T-cell (primary cell): ENCODE results near the gene FBXW11. TPM values are rescaled to one million over a fixed set of nuclear protein-coding genes. Genes with fewer than 3 reads are reported as not detected.

Experiments used
- ATAC-seq, 4 experiments: fragments of 200-7000 bp in 3 of 4; fragments of 150-1000 bp in 1 of 4; cut with Tn5 transposase; replicated peaks in 1 of 4; 1 replicate in 3 of 4; 2 replicates in 1 of 4; pipeline ENCODE4 v1.10.0; 2021; ENCODE audit warnings: moderate library complexity in 3 of 4, mild to moderate bottlenecking in 2 of 4, moderate number of reproducible peaks in 1 of 4
- CTCF ChIA-PET, 2 donors: fragments of 300-600 bp; sonication (Branson Sonifier 250); formaldehyde crosslinking; loops; one replicate each; lab custom pipeline; 2022; ENCODE audit warnings: antibody characterized with exemption in 2 of 2; lab: Charles Lee
- POLR2A ChIA-PET, 2 donors: fragments of 300-600 bp; sonication (Branson Sonifier 250); formaldehyde crosslinking; loops; one replicate each; lab custom pipeline; 2022; ENCODE audit warnings: antibody characterized with exemption in 2 of 2; lab: Charles Lee
- DNase-seq, 35 experiments: peaks; one replicate each; pipeline versions ENCODE4 v3.0.0 to v3.0.0-alpha.2; 2013 to 2023
- H3K27ac ChIP-seq: one replicate; pipeline ENCODE4 v1.5.1; 2013; ENCODE audit warnings: low read length
- H3K27me3 ChIP-seq, 2 experiments: replicated peaks in 1 of 2; 1 replicate in 1 of 2; 2 replicates in 1 of 2; pipeline versions ENCODE4 v1.6.1 to v1.7.0; 2013; ENCODE audit warnings: low read length in 1 of 2, mixed read lengths in 1 of 2; ENCODE audit not compliant: control insufficient read depth in 2 of 2, insufficient read depth in 2 of 2; ENCODE audit errors: extremely low read depth in 1 of 2
- H3K36me3 ChIP-seq, 2 donors: 1 replicate in 1 of 2; 2 replicates in 1 of 2; pipeline versions ENCODE4 v1.6.1 to v1.7.0; 2013; ENCODE audit warnings: low read length in 1 of 2; ENCODE audit not compliant: control insufficient read depth in 2 of 2, insufficient read depth in 1 of 2; ENCODE audit errors: extremely low read depth in 1 of 2
- H3K4me1 ChIP-seq, 2 experiments: 1 replicate in 1 of 2; 2 replicates in 1 of 2; pipeline versions ENCODE4 v1.6.1 to v1.7.0; 2013; ENCODE audit warnings: low read length in 2 of 2, mixed read lengths in 1 of 2; ENCODE audit not compliant: insufficient read depth in 2 of 2, control insufficient read depth in 1 of 2; ENCODE audit errors: extremely low read depth in 1 of 2
- H3K4me3 ChIP-seq, 2 donors: 1 replicate in 1 of 2; 2 replicates in 1 of 2; pipeline versions ENCODE4 v1.5.1 to v1.7.0; 2013; ENCODE audit warnings: mild to moderate bottlenecking in 2 of 2, low read length in 1 of 2, moderate library complexity in 1 of 2; ENCODE audit not compliant: control insufficient read depth in 1 of 2; ENCODE audit errors: extremely low read depth in 1 of 2
- H3K9me3 ChIP-seq: 2 replicates; pipeline ENCODE4 v1.7.0; 2013
- H3K27ac Mint-ChIP-seq, 2 donors: one replicate each; pipeline ENCODE4 v1.8.0; 2020 to 2021; ENCODE audit warnings: mild to moderate bottlenecking in 2 of 2, mixed read lengths in 2 of 2
- H3K27me3 Mint-ChIP-seq, 2 donors: one replicate each; pipeline ENCODE4 v1.8.0; 2021 to 2022; ENCODE audit warnings: mixed read lengths in 2 of 2
- H3K36me3 Mint-ChIP-seq: one replicate; pipeline ENCODE4 v1.8.0; 2021; ENCODE audit warnings: mixed read lengths
- H3K4me1 Mint-ChIP-seq, 3 donors: one replicate each; pipeline ENCODE4 v1.8.0; 2020 to 2022; ENCODE audit warnings: mixed read lengths in 3 of 3, mild to moderate bottlenecking in 1 of 3
- H3K4me3 Mint-ChIP-seq, 3 donors: one replicate each; pipeline ENCODE4 v1.8.0; 2020 to 2022; ENCODE audit warnings: mild to moderate bottlenecking in 3 of 3, mixed read lengths in 3 of 3, moderate library complexity in 3 of 3
- H3K9me3 Mint-ChIP-seq, 3 donors: one replicate each; pipeline ENCODE4 v1.8.0; 2020 to 2022; ENCODE audit warnings: mixed read lengths in 3 of 3
- WGBS: methylation state at CpG from one replicate; pipeline ENCODE4 v1.1.5; 2013; ENCODE audit warnings: missing lambda C conversion rate; ENCODE audit not compliant: insufficient coverage; 5-methylcytosine and 5-hydroxymethylcytosine counted together
- total RNA-seq, 35 experiments: library from RNA in 6 of 35; stranded (reverse) in 6 of 35; fragments of 120-200 nt in 1 of 35; gene quantifications; one replicate each; pipeline versions ENCODE4 v1.2.1 to v1.2.4 and lab custom pipeline; 2013 to 2026

Gene FBXW11
- total RNA-seq, 5 donors from 2014 or later (not counting 1 experiment from before 2014, with no cell fraction given), result 33.4 to 36.6 (median 34.2) TPM

DNA sequence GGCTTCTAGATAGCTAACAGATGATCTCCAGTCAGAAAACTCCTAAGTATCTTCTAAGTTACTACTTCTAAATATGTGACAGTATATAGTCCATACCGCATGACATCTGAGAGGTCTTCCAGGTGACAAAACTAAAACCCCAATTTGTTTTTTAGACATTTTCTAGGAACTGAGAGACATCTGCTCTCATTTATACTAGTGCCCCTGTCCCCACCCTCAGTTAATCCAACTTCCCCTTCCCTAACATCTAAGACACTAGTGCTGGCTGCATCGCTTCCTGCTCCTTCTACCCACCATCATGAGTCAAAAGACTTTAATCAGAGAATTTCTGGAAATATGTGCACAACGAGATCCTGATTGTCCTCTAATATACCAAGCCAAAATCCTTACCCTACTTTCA, 37.9 kb downstream of the FBXW11 start:
- no peak overlapping the region for H3K4me3 Mint-ChIP-seq
- Histone ChIP-seq H3K4me1 (peaks cover 3 to 4% of the 10 kb centered on the region in 2 experiments), H3K4me3 (no peak overlapping the region), H3K27me3 (no peaks in the 10 kb centered on the region), H3K36me3 (no peaks in the 10 kb centered on the region), H3K27ac (no peak overlapping the region), H3K9me3 (no peaks in the 10 kb centered on the region)
- CTCF ChIA-PET, result no interaction called here
- ATAC-seq (no peak), DNase-seq (no peak)
- no peak overlapping the region for H3K27ac Mint-ChIP-seq
- peaks cover 0 to 7% (median 0%) of the 10 kb centered on the region in 3 donors for H3K9me3 Mint-ChIP-seq
- 68% methylated on average over 3 of the region's 3 CpGs for WGBS
- H3K36me3 Mint-ChIP-seq, result peaks cover 34% of the 10 kb centered on the region
- H3K27me3 Mint-ChIP-seq, result no peaks in the 10 kb centered on the region
- peaks cover 65 to 78% (median 66%) of the 10 kb centered on the region in 3 donors for H3K4me1 Mint-ChIP-seq
- POLR2A ChIA-PET, result no interaction called here

DNA sequence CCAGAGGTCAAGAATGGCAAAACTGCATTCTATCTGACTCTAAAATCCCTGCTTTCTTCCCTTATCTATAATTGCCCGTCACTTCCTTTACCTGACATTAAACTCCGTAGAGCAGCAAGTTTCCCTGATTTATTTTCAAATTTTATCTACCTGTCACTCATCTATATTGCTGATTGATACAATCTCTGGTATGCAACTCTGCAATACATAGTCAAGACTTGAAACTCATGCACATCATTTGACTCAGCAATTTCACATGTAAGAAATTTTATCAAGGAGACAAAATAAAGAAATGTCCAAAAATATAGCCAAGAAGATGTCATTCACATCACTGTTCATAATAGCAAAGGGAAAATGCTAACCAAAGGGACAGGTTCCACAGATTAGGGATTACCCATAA, 39.5 kb downstream of the FBXW11 start:
- CTCF ChIA-PET, result no interaction called here

GRCh38 chr5:171966270-171966669, 40.2 kb downstream of the FBXW11 start:
- peak overlapping the region in 1 of 2 donors; percentile 73 for H3K27ac Mint-ChIP-seq
- POLR2A ChIA-PET, result interaction anchor here in 1 of 2 donors (0.7 kb wide), 1 partner anchor 41 kb away, joined by 3 read pairs; no protein-coding TSS in a partner anchor
- no peaks in the 10 kb centered on the region for H3K9me3 ChIP-seq
- no peaks in the 10 kb centered on the region for H3K27me3 Mint-ChIP-seq
- no peak overlapping the region for H3K4me3 Mint-ChIP-seq
- H3K4me1 Mint-ChIP-seq, result peaks cover 79 to 85% (median 80%) of the 10 kb centered on the region in 3 donors
- no CpG with 5 or more reads among the region's 2 CpGs for WGBS
- H3K36me3 Mint-ChIP-seq, result peaks cover 32% of the 10 kb centered on the region
- no peak overlapping the region for H3K27ac ChIP-seq
- DNase-seq (no peak), ATAC-seq (no peak)
- peaks cover 0 to 7% (median 0%) of the 10 kb centered on the region in 3 donors for H3K9me3 Mint-ChIP-seq
- CTCF ChIA-PET, result no interaction called here
- H3K27me3 ChIP-seq, result no peaks in the 10 kb centered on the region
- no peak overlapping the region for H3K4me3 ChIP-seq
- no peaks in the 10 kb centered on the region for H3K36me3 ChIP-seq
- H3K4me1 ChIP-seq, result peaks cover 0 to 4% of the 10 kb centered on the region in 2 experiments

More for the DNA sequence above, 39.5 kb downstream of the FBXW11 start:
- Histone ChIP-seq H3K27ac (no peak overlapping the region), H3K27me3 (no peaks in the 10 kb centered on the region), H3K4me3 (no peak overlapping the region), H3K36me3 (no peaks in the 10 kb centered on the region), H3K4me1 (peaks cover 3 to 4% of the 10 kb centered on the region in 2 experiments), H3K9me3 (no peaks in the 10 kb centered on the region)
- Mint-ChIP-seq H3K9me3 (peaks cover 0 to 7% (median 0%) of the 10 kb centered on the region in 3 donors), H3K4me1 (peaks cover 73 to 84% (median 73%) of the 10 kb centered on the region in 3 donors), H3K27me3 (no peaks in the 10 kb centered on the region), H3K27ac (peak overlapping the region in 1 of 2 donors; percentile 46), H3K36me3 (peaks cover 34% of the 10 kb centered on the region), H3K4me3 (no peak overlapping the region)
- DNase-seq, result no peak
- POLR2A ChIA-PET, result no interaction called here
- ATAC-seq, result no peak
- 100% methylated on average over 2 of the region's 2 CpGs for WGBS

- POLR2A ChIA-PET, result no interaction called here
- WGBS, result no CpG with 5 or more reads among the region's 6 CpGs
- CTCF ChIA-PET, result no interaction called here
- Mint-ChIP-seq H3K4me1 (peaks cover 78 to 84% (median 81%) of the 10 kb centered on the region in 3 donors), H3K27me3 (no peaks in the 10 kb centered on the region), H3K27ac (no peak overlapping the region), H3K4me3 (no peak overlapping the region), H3K36me3 (peaks cover 26% of the 10 kb centered on the region), H3K9me3 (peaks cover 0 to 7% (median 0%) of the 10 kb centered on the region in 3 donors)
- Histone ChIP-seq H3K27ac (no peak overlapping the region), H3K4me1 (peaks cover 0 to 4% of the 10 kb centered on the region in 2 experiments), H3K36me3 (no peaks in the 10 kb centered on the region), H3K4me3 (no peak overlapping the region), H3K27me3 (no peaks in the 10 kb centered on the region), H3K9me3 (no peaks in the 10 kb centered on the region)
- ATAC-seq, result no peak
- DNase-seq, result peak in 2 of 35 experiments; percentile 7 to 15
Measured at GRCh38 chr5:171965745-171966144, 40.7 kb downstream of the FBXW11 start.

GRCh38 chr5:171963416-171963815, 43.0 kb downstream of the FBXW11 start:
- DNase-seq, result no peak
- no CpG with 5 or more reads among the region's 2 CpGs for WGBS
- peaks cover 78 to 88% (median 87%) of the 10 kb centered on the region in 3 donors for H3K4me1 Mint-ChIP-seq
- POLR2A ChIA-PET, result no interaction called here
- CTCF ChIA-PET, result interaction anchor here in 1 of 2 donors (0.6 kb wide), 1 partner anchor 76 kb away, joined by 3 read pairs; no protein-coding TSS in a partner anchor
- Histone ChIP-seq H3K4me1 (peaks cover 0 to 9% of the 10 kb centered on the region in 2 experiments), H3K27me3 (no peaks in the 10 kb centered on the region), H3K27ac (no peak overlapping the region), H3K4me3 (no peak overlapping the region), H3K9me3 (no peaks in the 10 kb centered on the region), H3K36me3 (peaks cover 0 to 2% of the 10 kb centered on the region in 2 donors)
- H3K36me3 Mint-ChIP-seq, result peaks cover 14% of the 10 kb centered on the region
- H3K27ac Mint-ChIP-seq, result no peak overlapping the region
- H3K9me3 Mint-ChIP-seq, result no peaks in the 10 kb centered on the region
- H3K27me3 Mint-ChIP-seq, result no peaks in the 10 kb centered on the region
- H3K4me3 Mint-ChIP-seq, result no peak overlapping the region
- ATAC-seq, result no peak

- peaks cover 8% of the 10 kb centered on the region for H3K36me3 Mint-ChIP-seq
- H3K27me3 ChIP-seq, result no peaks in the 10 kb centered on the region
- H3K36me3 ChIP-seq, result peaks cover 0 to 2% of the 10 kb centered on the region in 2 donors
- WGBS, result no CpG with 5 or more reads among the region's 3 CpGs
- H3K4me3 ChIP-seq, result no peak overlapping the region
- no peak overlapping the region for H3K27ac ChIP-seq
- peaks cover 15 to 16% of the 10 kb centered on the region in 2 experiments for H3K4me1 ChIP-seq
- ChIA-PET POLR2A (interaction anchor here (0.6 to 1.1 kb wide), 2 partner anchors 226 to 951 kb away, joined by 3 to 6 read pairs; no protein-coding TSS in a partner anchor), CTCF (no interaction called here)
- no peak for DNase-seq
- no peaks in the 10 kb centered on the region for H3K27me3 Mint-ChIP-seq
- peaks cover 84 to 95% (median 91%) of the 10 kb centered on the region in 3 donors for H3K4me1 Mint-ChIP-seq
- ATAC-seq, result no peak
- no peaks in the 10 kb centered on the region for H3K9me3 ChIP-seq
- H3K9me3 Mint-ChIP-seq, result no peaks in the 10 kb centered on the region
- H3K4me3 Mint-ChIP-seq, result no peak overlapping the region
- peak overlapping the region in 1 of 2 donors; percentile 11 for H3K27ac Mint-ChIP-seq
Measured at GRCh38 chr5:171961117-171961516, 45.3 kb downstream of the FBXW11 start.
